Activated effector memory CD4-positive, alpha-beta T cell treated with Interleukin-2 at 50 U/mL for 16 hours (primary cell): ENCODE results near the gene SCGB1C2.
"Not testable (repeated sequence)": the region's sequence is repeated elsewhere in the genome, so short reads cannot be mapped to it uniquely, and the experiment has no call there.

Source experiments
- DNase-seq: peaks from one replicate; pipeline ENCODE4 v3.0.0-alpha.2; 2020

Gene SCGB1C2

DNA sequence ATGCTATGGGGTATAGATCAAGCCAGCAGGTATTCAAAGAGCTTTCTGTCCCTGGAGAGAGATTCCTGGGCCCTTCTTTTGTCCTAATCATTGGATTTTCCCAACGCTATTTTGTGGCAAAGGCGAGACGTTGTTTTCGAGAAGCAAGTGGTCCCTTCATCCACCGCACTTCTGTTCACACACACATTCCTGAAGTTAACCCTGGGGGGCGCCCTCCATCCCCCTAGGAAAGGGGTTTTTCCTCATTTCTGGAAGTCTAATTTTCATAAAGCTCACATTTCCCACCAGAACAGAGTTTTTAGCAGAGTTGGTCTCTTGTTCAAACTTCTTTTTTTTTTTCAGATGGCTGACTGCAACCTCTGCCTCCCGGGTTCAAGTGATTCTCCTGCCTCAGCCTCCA is 11.9 kb downstream of the SCGB1C2 start:
- DNase-seq: no peak

DNA sequence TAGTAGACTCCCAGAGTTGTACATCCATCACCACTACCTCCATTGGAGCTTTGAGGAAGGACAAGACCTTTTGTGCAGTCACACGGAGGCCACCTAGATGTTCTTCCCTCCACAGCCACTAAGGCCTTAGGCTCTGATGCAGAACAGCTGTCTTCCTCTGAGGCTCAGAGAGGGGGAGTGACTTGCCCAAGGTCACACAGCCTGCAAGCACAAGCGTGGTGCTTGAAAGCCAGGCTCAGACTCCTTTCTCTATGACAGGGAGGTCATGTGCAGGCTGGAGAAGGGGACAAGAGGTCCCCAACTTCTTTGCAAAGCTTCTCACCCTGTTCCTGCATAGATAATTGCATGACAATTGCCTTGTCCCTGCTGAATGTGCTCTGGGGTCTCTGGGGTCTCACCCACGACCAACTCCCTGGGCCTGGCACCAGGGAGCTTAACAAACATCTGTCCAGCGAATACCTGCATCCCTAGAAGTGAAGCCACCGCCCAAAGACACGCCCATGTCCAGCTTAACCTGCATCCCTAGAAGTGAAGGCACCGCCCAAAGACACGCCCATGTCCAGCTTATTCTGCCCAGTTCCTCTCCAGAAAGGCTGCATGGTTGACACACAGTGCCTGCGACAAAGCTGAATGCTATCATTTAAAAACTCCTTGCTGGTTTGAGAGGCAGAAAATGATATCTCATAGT is 12.7 kb downstream of the SCGB1C2 start:
- DNase-seq: no peak

DNA sequence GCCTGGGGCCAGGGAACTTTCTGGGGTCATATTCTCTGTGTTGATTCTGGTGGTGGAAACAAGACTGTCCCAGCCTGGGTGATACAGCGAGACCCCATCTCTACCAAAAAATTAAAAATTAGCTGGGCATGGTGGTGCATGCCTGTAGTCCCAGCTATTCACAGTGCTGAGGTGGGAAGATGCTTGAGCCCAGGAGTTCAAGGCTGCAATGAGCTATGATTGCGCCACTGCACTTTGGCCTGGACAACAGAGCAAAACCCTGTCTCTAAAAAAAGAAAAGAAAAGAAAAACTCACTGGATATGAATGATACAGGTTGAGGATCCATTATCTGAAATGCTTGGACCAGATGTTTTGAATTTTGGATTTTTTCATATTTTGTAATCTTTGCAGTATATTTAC is 13.6 kb downstream of the SCGB1C2 start:
- DNase-seq: no peak

DNA sequence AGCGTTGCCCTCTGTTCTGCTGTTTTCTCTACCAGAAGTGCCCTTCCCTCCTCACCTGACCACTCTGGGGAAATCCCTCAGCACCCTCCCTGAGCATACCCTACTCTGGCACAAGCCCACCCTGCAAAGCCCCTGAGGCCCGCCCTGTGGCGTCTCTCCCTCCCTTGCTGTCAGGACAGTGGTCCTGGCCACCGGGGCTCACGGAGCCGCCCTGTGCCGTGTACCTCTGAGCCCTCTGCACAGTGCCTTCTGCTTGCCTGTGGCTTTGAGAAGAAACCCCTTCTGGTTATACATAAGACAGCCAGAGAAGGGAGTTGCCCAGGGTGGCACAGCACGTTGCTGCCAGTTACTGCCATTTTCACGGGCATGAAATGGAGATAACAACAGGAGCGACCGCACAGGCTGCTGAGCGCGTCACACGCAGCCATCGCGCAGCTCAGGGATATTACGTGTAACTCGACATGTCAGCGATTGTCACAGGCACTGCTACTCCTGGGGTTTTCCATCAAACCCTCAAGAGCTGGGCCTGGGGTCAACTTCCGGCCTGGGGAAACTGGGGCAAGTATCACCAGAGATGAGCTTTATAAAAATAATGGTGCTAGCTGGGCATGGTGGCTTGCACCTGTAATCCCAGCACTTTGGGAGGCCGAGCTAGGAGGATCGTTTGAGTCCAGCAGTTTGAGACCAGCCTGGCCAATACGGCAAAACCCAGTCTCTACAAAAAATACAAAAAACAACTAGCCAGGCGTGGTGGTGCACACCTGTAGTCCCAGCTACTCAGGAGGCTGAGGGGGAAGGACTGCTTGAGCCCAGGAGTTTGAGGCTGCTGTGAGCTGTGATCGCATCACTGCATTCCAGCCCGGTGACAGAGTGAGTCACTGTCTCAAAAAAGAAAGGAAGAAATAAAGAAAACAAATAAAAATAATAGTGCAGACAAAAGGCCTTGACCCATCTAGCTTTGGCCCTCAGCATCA is 14.8 kb downstream of the SCGB1C2 start:
- DNase-seq: no peak

DNA sequence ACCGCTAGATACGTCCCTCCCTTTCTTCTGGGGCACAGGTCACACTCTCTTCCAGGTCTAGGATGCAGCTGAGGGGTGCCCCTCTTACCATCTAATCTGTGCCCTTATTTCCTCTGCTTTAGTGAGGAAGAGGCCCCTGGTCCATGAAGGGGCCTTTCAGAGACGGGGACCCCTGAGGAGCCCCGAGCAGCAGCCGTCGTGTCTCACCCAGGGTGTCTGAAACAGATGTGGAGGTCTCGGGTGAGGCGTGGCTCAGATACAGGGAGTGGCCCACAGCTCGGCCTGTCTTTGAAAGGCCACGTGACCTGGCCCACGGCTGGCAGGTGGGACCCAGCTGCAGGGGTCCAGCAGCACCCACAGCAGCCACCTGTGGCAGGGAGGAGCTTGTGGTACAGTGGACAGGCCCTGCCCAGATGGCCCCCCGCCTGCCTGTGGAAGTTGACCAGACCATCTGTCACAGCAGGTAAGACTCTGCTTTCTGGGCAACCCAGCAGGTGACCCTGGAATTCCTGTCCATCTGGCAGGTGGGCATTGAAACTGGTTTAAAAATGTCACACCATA is 15.6 kb downstream of the SCGB1C2 start:
- no peak for DNase-seq

DNA sequence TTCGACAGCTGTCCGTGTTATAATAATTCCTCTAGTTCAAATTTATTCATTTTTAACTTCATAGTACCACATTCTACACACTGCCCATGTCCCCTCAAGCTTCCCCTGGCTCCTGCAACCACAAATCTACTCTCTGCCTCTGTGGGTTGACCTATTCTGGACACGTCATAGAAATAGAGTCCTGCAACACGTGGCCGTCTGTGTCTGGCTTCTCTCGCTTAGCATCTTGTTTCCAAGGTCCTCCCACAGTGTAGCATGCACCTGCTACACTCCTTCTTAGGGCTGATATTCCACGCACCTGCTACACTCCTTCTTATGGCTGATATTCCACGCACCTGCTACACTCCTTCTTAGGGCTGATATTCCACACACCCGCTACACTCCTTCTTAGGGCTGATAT is 16.5 kb downstream of the SCGB1C2 start:
- DNase-seq: no peak

DNA sequence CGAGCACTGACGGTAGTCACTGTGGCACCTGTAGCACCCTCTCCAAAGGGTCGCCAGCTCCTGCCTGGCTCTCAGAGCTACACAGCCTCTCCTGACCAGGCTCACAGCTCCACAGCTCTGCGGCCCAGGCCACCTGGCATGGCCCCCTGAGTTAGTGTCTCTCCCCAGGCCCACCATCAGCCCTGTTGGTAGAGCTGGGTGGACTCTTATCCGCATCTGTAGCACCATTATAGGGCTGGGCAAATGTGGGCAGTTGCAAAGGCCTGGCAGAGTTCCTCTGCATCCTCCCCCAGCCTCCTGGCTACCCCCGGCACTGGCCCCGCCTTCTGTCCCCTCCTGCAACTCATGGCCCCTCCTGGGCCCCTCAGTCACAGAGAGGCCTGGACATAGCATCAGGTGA is 18.2 kb downstream of the SCGB1C2 start:
- DNase-seq: no peak

DNA sequence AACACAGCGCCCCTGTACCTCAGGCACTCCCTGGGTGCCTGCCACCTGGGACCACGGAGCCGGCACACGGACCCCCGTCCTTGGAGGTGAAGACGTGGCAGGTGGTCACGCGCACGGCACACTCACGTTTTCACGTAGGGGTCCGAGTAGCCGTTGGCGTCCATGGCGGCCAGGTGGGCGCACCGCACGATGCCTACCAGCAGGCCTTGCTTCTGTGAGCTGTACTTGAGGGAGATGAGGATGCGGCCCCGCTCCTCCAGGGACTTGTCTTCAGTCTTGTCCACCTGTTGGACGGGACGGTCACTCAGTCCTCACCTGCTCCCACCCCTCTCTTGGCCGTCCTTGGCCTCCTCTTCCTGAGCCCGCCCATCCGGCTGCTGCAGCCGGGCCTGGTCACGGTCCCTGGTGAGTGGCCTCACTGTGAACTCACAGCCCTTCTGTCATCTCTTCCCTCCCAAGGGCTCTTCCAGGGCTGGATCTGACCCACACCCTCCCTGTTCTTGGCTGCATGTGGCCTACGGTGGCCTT is 18.8 kb downstream of the SCGB1C2 start:
- DNase-seq: no peak

DNA sequence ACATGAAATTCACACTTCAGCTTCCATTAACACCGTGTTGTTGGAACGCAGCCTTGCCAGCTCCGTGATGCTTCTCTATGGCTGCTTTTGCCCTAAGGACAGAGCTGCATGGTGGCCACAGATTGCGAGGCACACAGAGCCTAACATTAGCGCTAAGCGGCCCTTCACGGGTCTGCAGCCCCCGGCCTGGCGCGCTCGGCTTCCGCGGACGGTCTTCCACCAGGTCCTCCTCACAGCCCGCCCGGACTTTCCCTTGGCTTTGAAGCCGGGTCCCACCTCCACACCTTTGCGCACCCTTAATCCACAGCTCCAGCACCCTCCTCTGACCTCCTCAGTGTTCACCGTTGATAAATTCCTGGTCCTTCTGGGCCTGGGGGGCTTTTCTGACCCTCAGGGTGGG is 19.6 kb downstream of the SCGB1C2 start:
- no peak for DNase-seq

DNA sequence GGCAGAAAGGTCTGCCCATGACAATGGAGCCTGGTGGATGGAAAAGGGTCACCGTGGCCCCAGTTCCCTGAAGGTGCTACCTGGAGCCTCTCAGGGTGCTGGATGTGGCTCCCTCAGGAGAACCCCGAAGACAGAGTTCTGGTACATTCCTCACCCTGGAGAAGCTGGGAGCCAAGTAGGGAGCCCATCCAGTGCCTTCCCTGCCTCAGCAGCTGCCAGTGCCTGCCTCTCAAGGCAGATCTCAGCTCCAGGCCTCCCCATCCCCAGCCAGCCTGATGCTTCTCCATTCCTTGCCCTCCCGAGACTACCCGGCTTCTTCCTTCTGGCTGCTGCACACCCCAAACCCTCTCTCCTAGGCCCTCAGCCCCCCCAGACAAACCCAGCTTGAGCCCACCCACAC is 20.5 kb downstream of the SCGB1C2 start:
- DNase-seq: no peak

DNA sequence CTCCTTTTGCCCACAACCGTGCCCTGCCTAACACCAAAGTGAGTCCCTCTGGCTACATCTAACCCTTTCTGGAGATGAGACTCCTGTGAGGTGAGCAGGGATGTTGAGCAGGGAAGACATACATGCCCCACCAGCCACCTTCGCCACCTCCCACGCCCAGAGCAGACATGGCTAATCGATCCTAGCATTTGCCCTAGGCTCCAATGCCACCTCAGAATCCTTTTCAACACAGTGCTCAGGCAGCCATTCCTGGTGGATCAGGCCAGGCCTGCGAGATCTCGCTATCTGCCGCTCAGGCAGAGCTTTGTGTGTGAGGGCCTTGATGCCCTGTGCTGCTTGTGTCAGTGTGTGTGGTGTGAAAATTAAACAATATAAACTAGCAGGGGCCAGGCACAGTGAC is 21.0 kb downstream of the SCGB1C2 start:
- DNase-seq: no peak

DNA sequence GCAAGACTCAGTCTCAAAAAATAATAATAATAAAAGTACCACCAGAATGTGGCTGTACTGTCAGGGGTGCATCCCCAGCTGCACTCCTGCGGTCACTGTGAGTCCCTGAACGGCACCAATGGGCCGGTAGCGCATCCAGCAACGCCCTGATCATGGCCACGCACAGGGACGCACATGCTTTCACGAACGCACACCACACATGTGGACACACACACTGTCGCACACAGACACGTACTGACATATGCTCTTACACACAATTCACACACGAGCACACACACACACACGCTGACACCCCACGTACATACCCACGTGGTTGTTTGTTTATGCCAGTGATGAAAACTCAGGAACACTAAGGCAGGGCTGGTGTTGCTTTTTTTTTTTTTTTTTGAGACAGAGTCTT is 22.2 kb downstream of the SCGB1C2 start:
- DNase-seq: no peak

DNA sequence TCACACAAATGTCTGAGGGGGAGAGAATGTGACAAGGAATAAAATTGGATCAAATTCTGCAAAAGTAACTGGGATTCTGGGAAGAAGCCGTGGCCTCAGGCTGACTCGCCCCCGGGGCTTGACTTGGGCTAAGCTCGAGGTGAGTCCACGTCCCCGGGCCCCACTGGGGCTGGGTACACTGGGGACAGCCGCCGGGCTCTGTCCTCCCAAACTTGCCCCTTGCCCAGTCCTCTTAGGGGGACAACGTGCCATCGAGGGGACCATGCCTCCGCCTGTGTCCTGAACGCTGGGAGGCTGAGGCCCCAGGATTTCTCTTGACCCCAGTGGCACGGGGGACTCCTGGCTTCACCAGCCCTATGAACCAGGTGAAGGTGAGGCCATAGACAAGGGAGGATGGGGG is 23.0 kb downstream of the SCGB1C2 start:
- DNase-seq: no peak

DNA sequence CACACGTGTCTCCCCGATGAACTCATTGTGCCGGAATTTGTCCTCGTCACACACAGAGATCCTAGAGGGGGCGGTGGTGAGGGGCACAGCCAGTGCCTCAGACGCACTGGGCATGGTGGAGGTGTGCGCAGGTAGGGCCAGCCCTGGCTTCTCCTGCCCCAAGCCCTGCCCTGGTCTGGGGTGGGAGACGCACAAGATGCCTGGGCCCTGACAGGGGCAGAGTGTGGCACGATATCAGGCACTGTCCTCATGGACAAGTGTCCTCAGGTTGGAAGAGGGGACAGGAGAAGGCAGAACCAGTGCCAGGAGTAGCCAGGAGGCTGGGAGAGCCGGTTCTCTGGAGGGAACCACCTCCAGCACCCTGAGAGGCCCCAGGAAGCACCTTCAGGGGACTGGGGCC is 24.1 kb downstream of the SCGB1C2 start:
- no peak for DNase-seq

DNA sequence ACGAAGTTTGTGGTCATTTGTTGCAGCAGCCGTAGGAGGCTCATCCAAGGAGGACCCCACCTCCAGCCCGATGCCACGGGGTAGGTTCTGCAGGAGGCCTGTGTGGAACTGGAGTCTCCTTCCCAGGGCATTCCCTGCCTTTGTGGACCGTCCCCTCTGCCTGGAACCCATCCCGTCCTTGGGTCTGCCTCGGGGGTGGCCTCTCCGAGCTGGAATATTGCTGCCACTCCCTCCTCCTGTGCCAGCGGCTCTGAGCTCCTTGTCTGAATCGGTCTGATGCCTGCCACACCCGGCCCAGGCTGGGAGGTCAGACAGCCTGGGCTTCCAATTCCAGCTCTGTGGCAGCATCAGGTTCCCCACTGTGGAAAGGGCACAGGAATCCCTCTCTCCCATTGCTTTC is 25.3 kb downstream of the SCGB1C2 start:
- DNase-seq: no peak

DNA sequence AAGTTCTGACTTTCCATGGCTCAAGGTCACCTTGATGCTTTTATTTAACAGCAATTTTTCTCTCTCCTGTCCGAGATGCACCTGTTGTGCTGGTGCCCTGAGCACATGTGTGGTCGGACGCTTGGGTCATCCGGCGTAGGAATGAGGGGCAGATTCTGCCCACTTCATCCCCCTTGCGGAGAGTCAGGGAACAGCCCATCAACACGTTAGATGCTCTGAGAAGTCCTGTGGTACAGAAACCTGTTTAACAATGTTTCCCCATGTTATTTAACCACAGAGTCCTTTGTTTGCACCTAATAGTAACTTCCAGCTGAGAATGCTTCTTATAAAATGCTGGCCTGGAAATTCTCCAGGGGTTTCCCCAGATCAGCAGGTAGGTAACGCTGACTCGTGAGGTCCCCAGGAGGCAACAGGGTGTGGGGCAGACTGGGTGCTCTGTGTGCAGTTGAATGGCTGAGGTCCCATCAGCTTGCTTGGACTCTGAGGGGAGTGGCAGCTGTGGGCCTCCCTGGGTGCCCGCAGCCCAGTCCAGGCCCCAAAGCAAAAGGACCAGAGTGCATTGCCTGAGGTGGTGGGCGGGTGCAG is 26.2 kb downstream of the SCGB1C2 start:
- no peak for DNase-seq

DNA sequence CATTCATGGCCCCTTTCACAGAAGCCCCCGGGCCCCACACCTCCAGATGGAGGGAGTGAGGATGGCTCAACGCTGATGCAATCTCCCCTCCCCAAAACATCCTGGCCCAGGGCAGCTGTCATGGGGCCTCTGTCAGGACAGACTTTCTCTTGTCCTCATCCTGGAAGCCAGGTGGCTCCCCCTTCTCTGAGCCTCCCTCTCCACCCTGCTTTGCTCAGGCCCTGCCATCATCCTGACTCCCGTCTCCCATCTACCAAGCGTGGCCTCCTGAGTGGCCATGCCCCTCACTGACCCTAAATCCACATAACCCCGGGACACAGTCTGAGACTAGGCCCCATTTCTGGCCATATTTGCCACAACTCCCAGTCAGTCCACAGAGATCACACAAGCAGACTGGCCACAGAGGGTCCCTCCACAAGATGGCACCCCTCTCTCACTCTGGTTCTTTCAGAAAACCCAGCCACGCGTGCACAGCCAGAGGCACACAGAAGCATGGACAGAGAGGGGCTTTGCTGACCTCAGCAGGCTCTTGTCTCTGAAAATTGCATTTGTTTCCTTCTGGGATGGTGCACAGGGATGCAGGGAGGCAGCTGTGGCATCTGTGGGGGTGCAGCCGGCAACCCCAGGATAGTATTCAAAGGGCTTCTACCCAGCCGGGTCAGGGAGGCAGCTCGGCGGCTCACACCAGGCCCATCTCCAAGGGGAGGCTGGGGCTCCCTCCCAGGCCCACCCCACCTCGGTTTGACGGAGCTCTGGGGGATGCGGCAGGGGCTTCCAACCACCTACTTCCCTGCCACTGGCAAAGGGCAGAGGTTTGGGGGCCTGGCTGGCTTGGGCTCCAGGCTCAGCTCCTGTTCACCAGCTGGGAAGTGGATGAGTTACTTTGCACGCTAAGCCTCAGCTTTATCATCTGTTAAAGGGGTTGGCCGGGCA is 27.2 kb downstream of the SCGB1C2 start:
- DNase-seq: no peak

DNA sequence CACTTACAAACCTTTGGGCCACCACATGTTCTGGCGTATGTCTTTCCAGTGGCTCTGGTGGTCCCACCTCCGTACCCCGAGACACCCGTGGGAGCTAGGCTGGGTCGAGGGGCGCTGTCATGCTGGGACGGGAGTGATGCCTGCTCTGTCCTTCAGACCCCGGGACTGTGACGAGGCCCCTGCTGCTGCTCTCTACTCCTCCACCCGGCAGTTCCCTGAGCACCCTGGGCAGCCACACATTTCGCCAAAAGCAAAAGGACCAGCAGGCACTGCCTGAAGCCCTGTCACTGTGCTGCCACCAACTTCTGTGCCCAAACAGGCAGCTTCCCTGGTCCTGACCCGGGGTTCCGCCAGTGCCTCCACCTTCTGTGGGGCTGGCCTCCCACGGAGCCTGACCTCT is 28.6 kb downstream of the SCGB1C2 start:
- no peak for DNase-seq

DNA sequence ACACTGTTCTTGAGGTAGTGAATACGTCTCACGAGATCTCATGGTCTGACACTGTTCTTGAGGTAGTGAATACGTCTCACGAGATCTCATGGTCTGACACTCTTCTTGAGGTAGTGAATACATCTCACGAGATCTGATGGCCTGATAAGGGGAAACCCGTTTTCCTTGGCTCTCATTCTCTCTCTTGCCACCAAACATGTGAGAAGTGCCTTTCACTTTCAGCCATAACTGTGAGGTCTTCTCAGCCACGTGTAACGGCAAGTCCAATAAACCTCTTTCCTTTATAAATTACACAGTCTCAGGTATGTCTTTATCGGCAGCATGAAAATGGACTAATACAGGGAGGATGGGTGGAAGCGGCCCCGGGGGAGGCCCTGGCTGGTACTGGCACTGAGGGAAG is 31.2 kb downstream of the SCGB1C2 start:
- DNase-seq: not testable (repeated sequence)

DNA sequence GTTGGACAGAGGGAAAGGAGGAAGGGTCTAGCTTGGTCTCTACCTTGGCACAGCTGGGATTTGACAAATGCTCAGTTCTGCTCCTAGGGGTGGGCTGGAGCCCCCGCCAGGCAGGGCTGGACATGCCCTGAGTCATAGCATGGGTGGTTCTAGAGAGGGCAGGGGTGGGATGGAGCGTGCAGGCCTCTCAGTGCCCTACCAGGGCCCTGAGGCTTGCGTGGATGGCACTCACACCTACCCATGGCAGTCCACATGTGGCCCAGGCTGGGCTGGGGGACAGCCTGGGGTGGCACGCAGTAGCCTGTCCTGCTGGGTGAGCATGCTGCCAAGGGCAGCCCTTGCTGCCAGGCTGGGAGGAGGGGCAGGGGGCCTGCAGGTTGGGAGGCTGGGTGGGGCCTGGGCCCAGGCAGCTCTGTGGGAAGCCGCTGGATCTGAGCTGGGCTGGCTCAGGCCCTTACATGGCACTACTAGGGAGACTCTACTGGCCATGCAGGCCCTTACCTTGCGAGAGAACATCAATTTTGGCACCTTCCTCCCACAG is 32.8 kb downstream of the SCGB1C2 start:
- no peak for DNase-seq

DNA sequence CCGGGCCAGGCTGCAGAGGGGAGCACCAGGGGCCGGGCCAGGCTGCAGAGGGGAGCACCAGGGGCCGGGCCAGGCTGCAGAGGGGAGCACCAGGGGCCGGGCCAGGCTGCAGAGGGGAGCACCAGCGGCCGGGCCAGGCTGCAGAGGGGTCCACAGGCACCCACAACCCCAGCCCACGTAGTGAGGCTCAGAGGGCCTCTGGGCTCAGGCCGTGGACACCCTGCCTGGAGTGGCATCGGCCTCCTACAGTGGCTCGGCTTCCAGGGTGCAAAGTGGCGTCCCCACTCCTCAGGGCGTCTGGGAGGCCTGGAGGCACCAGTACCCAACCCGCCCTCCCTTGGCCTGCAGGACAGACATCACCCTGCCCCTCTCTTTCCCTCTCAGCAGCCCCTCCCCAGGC is 34.5 kb downstream of the SCGB1C2 start:
- DNase-seq: no peak

DNA sequence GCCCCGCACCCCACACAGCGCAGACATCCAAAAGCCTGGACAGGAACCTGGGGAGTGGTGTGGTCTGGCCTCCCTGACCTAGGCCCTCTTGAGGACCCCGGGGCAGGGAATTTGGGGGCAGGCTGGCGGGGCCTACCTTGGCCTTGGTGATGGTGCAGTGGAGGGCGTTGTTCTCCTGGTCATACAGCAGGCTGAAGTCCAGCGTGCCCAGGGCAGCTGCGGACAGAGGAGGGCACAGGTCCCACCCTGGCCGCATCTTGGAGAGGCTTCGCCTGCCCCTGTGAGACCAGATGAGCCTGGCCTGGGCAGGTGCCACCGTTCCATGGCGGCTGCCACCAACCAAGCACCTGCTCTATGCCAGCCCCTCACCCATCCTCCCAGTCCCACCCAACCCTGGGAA is 35.0 kb downstream of the SCGB1C2 start:
- no peak for DNase-seq
